CD14-positive monocyte (primary cell): ENCODE data around the gene NFXL1. TPM values are rescaled to one million over a fixed set of nuclear protein-coding genes. Genes with fewer than 3 reads are reported as not detected.

Experiments
- DNase-seq, 3 donors: peaks; one replicate each; pipeline ENCODE4 v3.0.0-alpha.2; 2011 to 2022
- H2AFZ ChIP-seq: 2 replicates; pipeline ENCODE4 v1.6.0; 2012; ENCODE audit warnings: mild to moderate bottlenecking, low read depth, low read length, inconsistent platforms; ENCODE audit not compliant: insufficient read depth, poor library complexity, severe bottlenecking
- H3K27ac ChIP-seq, 2 donors: 1 replicate in 1 of 2; 2 replicates in 1 of 2; pipeline ENCODE4 v1.5.1; 2012 to 2013; ENCODE audit warnings: low read length in 2 of 2, control low read depth in 1 of 2, inconsistent platforms in 1 of 2, low read depth in 1 of 2, mild to moderate bottlenecking in 1 of 2
- H3K27me3 ChIP-seq, 2 donors: one replicate each; pipeline versions ENCODE4 v1.6.0 to v1.6.1; 2011 to 2013; ENCODE audit warnings: low read length in 2 of 2; ENCODE audit not compliant: control insufficient read depth in 2 of 2, insufficient read depth in 2 of 2
- H3K36me3 ChIP-seq, 2 donors: replicated peaks in 1 of 2; 1 replicate in 1 of 2; 2 replicates in 1 of 2; pipeline versions ENCODE4 v1.5.1 to v1.6.1; 2012 to 2013; ENCODE audit warnings: low read length in 2 of 2, control low read depth in 1 of 2, inconsistent platforms in 1 of 2, mild to moderate bottlenecking in 1 of 2; ENCODE audit not compliant: insufficient read depth in 2 of 2, control insufficient read depth in 1 of 2
- H3K4me1 ChIP-seq, 2 donors: 1 replicate in 1 of 2; 2 replicates in 1 of 2; pipeline versions ENCODE4 v1.5.1 to v1.6.1; 2012 to 2013; ENCODE audit warnings: low read length in 2 of 2, control low read depth in 1 of 2, inconsistent platforms in 1 of 2, mild to moderate bottlenecking in 1 of 2, moderate library complexity in 1 of 2; ENCODE audit not compliant: insufficient read depth in 2 of 2, control insufficient read depth in 1 of 2
- H3K4me2 ChIP-seq: replicated peaks from 2 replicates; pipeline ENCODE3; 2012; ENCODE audit warnings: low read length, moderate library complexity, mild to moderate bottlenecking; ENCODE audit not compliant: poor library complexity, severe bottlenecking; ENCODE audit errors: extremely low read depth
- H3K4me3 ChIP-seq, 3 experiments: fragments of 200-600 bp in 1 of 3; sonication (generic) in 1 of 3; replicated peaks in 1 of 3; 1 replicate in 2 of 3; 2 replicates in 1 of 3; pipeline ENCODE4 v1.5.1; 2011 to 2013; ENCODE audit warnings: low read length in 3 of 3, mild to moderate bottlenecking in 3 of 3, control low read depth in 2 of 3, low read depth in 2 of 3, inconsistent platforms in 1 of 3, moderate library complexity in 1 of 3
- H3K79me2 ChIP-seq: 2 replicates; pipeline ENCODE4 v1.6.0; 2012; ENCODE audit warnings: mild to moderate bottlenecking, control low read depth, inconsistent platforms, low read length, moderate library complexity; ENCODE audit not compliant: insufficient read depth
- H3K9ac ChIP-seq: 2 replicates; pipeline ENCODE4 v1.6.0; 2017; ENCODE audit warnings: low read length, mild to moderate bottlenecking; ENCODE audit not compliant: insufficient read depth, poor library complexity, severe bottlenecking
- H3K9me3 ChIP-seq, 2 donors: replicated peaks in 1 of 2; 1 replicate in 1 of 2; 2 replicates in 1 of 2; pipeline versions ENCODE4 v1.5.1 to v1.6.1; 2012 to 2013; ENCODE audit warnings: low read length in 2 of 2, control low read depth in 1 of 2; ENCODE audit not compliant: control insufficient read depth in 1 of 2, insufficient read depth in 1 of 2
- H4K20me1 ChIP-seq: 2 replicates; pipeline ENCODE4 v1.6.0; 2012; ENCODE audit warnings: mild to moderate bottlenecking, low read length, control low read depth, moderate library complexity; ENCODE audit not compliant: insufficient read depth
- H3K27ac Mint-ChIP-seq, 7 donors: one replicate each; pipeline ENCODE4 v1.8.0; 2020; ENCODE audit warnings: mild to moderate bottlenecking in 7 of 7, mixed read lengths in 7 of 7, moderate library complexity in 6 of 7, inconsistent platforms in 2 of 7
- H3K27me3 Mint-ChIP-seq, 3 donors: one replicate each; pipeline ENCODE4 v1.8.0; 2021 to 2022; ENCODE audit warnings: low read depth in 3 of 3, mild to moderate bottlenecking in 3 of 3, mixed read lengths in 3 of 3, moderate library complexity in 3 of 3, inconsistent platforms in 1 of 3
- H3K36me3 Mint-ChIP-seq, 2 donors: one replicate each; pipeline ENCODE4 v1.8.0; 2020; ENCODE audit warnings: mixed read lengths in 2 of 2, inconsistent platforms in 1 of 2, mild to moderate bottlenecking in 1 of 2
- H3K4me1 Mint-ChIP-seq: one replicate; pipeline ENCODE4 v1.8.0; 2020; ENCODE audit warnings: mild to moderate bottlenecking, mixed read lengths
- H3K4me3 Mint-ChIP-seq, 2 donors: one replicate each; pipeline ENCODE4 v1.8.0; 2020; ENCODE audit warnings: mild to moderate bottlenecking in 2 of 2, mixed read lengths in 2 of 2, moderate library complexity in 1 of 2
- H3K9me3 Mint-ChIP-seq, 7 donors: one replicate each; pipeline ENCODE4 v1.8.0; 2020 to 2022; ENCODE audit warnings: mixed read lengths in 7 of 7, mild to moderate bottlenecking in 6 of 7, moderate library complexity in 6 of 7, inconsistent platforms in 2 of 7
- WGBS: methylation state at CpG from one replicate; pipeline ENCODE4 v1.1.5; 2013; ENCODE audit warnings: missing lambda C conversion rate; ENCODE audit not compliant: insufficient coverage; 5-methylcytosine and 5-hydroxymethylcytosine counted together
- intact Hi-C, 2 donors: fragments of 100-400 bp; cut with micrococcal nuclease; formaldehyde crosslinking; loops; one replicate each; pipeline versions ENCODE4 v1.15.0 to v1.15.1; 2023
- polyA plus RNA-seq, 3 donors: library from polyadenylated mRNA; depleted of rRNA in 1 of 3; unstranded in 2 of 3; stranded (reverse) in 1 of 3; fragments of 300-500 nt in 2 of 3; fragments of >200 nt in 1 of 3; fragmentation: Illumina TruSeq in 2 of 3; gene quantifications; 1 replicate in 2 of 3; 2 replicates in 1 of 3; pipeline ENCODE4 v1.2.3, GENCODE V29; 2012 to 2021
- TF ChIP-seq, protein P1 (sequence below): fragments of 200-600 bp; IDR thresholded peaks from one replicate; pipeline ENCODE4 v1.8.0; 2022; ENCODE audit warnings: antibody characterized with exemption, mild to moderate bottlenecking

Gene NFXL1
- polyA plus RNA-seq, 3 donors = 3.6 to 26.2 (median 10.6) TPM

DNA sequence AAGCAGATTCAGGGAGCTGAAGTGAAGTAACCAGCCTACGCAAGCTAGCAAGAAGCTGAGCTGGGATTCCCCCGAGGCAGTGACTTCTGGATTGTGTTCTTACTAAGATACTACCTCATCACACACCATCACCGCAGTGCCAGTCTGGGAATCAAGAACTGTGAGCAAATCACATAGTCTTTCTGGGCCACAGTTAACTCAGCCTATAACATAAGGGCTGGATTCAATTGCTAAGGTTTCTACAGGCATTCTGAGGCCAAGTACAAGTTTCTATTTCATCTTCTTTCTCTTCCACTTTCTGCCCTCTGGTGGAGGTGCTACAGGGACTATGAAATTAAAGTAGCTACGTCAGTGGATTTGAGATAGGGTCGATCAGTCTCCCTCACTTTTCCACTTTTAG is 75.1 kb downstream of the NFXL1 start:
- Mint-ChIP-seq H3K36me3 (peaks cover 25 to 35% of the 10 kb centered on the region in 2 donors), H3K27ac (no peak overlapping the region), H3K4me3 (no peak overlapping the region), H3K4me1 (peaks cover 30% of the 10 kb centered on the region), H3K27me3 (peaks cover 32 to 34% (median 32%) of the 10 kb centered on the region in 3 donors), H3K9me3 (peaks cover 0 to 5% (median 0%) of the 10 kb centered on the region in 7 donors)
- Histone ChIP-seq H3K36me3 (peaks cover 0 to 34% of the 10 kb centered on the region in 2 donors), H3K4me1 (peaks cover 27 to 31% of the 10 kb centered on the region in 2 donors), H2AFZ (no peak overlapping the region), H3K27ac (no peak overlapping the region), H3K79me2 (no peaks in the 10 kb centered on the region), H3K9ac (no peak overlapping the region), H3K27me3 (peaks cover 19 to 36% of the 10 kb centered on the region in 2 donors), H4K20me1 (peaks cover 3% of the 10 kb centered on the region), H3K4me2 (no peak overlapping the region), H3K9me3 (no peaks in the 10 kb centered on the region), H3K4me3 (no peak overlapping the region)
- WGBS = 86% methylated on average over 1 of the region's 5 CpGs
- intact Hi-C loops = no loop called here
- TF ChIP-seq, protein P1, sequence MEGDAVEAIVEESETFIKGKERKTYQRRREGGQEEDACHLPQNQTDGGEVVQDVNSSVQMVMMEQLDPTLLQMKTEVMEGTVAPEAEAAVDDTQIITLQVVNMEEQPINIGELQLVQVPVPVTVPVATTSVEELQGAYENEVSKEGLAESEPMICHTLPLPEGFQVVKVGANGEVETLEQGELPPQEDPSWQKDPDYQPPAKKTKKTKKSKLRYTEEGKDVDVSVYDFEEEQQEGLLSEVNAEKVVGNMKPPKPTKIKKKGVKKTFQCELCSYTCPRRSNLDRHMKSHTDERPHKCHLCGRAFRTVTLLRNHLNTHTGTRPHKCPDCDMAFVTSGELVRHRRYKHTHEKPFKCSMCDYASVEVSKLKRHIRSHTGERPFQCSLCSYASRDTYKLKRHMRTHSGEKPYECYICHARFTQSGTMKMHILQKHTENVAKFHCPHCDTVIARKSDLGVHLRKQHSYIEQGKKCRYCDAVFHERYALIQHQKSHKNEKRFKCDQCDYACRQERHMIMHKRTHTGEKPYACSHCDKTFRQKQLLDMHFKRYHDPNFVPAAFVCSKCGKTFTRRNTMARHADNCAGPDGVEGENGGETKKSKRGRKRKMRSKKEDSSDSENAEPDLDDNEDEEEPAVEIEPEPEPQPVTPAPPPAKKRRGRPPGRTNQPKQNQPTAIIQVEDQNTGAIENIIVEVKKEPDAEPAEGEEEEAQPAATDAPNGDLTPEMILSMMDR = no peak
- no peak for DNase-seq

DNA sequence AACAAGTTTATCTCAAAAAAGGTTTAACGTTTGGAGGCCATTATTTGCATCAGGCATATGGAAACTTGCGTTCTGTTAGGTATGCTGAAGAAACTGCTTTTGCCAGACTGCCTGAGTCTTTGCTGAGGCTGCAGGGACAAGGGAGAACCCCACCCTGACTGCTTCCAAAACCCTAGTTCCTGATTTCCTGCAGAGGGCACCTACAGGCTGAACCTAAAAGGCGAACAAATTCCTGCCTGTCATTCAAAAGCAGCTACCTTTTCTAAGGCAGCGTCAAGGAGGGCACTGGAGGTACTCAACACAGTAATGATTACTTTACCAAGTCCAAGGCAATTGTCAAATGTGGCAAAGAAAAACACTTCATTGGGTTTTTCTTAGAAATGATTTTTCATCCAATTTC is 75.9 kb downstream of the NFXL1 start:
- H3K27me3 ChIP-seq = peaks cover 19 to 36% of the 10 kb centered on the region in 2 donors
- Mint-ChIP-seq H3K27me3 (peaks cover 32 to 34% (median 32%) of the 10 kb centered on the region in 3 donors), H3K4me3 (peak overlapping the region in 1 of 2 donors; percentile 2), H3K36me3 (peaks cover 17 to 27% of the 10 kb centered on the region in 2 donors), H3K9me3 (peaks cover 0 to 5% (median 0%) of the 10 kb centered on the region in 7 donors), H3K27ac (no peak overlapping the region), H3K4me1 (peaks cover 30% of the 10 kb centered on the region)
- no peak overlapping the region for H3K4me2 ChIP-seq
- no peak overlapping the region for H3K9ac ChIP-seq
- 83% methylated on average over 2 of the region's 4 CpGs for WGBS
- intact Hi-C loops = no loop called here
- H3K27ac ChIP-seq = no peak overlapping the region
- H2AFZ ChIP-seq = no peak overlapping the region
- peaks cover 3% of the 10 kb centered on the region for H4K20me1 ChIP-seq
- H3K4me3 ChIP-seq = no peak overlapping the region
- no peak for DNase-seq
- H3K9me3 ChIP-seq = no peaks in the 10 kb centered on the region
- peaks cover 0 to 25% of the 10 kb centered on the region in 2 donors for H3K36me3 ChIP-seq
- TF ChIP-seq, protein P1 = no peak
- no peaks in the 10 kb centered on the region for H3K79me2 ChIP-seq
- H3K4me1 ChIP-seq = peaks cover 27 to 31% of the 10 kb centered on the region in 2 donors
